ENCODE measurements around the gene MEIS2.

MEIS2 gene

GRCh38 chr15:36924034-36924433 lies 176.3 kb downstream of the MEIS2 start:
- no peak for DNase-seq

- DNase-seq = no peak
Observed at GRCh38 chr15:36921484-36922091, 178.8 kb downstream of the MEIS2 start.

GRCh38 chr15:36917411-36918267 lies 182.7 kb downstream of the MEIS2 start:
- no peak for DNase-seq

GRCh38 chr15:36914960-36915808 lies 185.2 kb downstream of the MEIS2 start:
- no peak for DNase-seq

- DNase-seq = no peak
Observed at GRCh38 chr15:36914466-36914865, 185.9 kb downstream of the MEIS2 start.

- DNase-seq = no peak
Observed at GRCh38 chr15:36912311-36912712, 188.0 kb downstream of the MEIS2 start.

GRCh38 chr15:36911322-36911944 lies 188.9 kb downstream of the MEIS2 start:
- DNase-seq = no peak

- no peak for DNase-seq
Observed at GRCh38 chr15:36908991-36909390, 191.4 kb downstream of the MEIS2 start.

- no peak for DNase-seq
Observed at GRCh38 chr15:36907295-36907694, 193.1 kb downstream of the MEIS2 start.

- no peak for DNase-seq
Observed at GRCh38 chr15:36905908-36906307, 194.4 kb downstream of the MEIS2 start.

- DNase-seq = no peak
Observed at GRCh38 chr15:36904715-36905114, 195.6 kb downstream of the MEIS2 start.

GRCh38 chr15:36903922-36904556 lies 196.3 kb downstream of the MEIS2 start:
- no peak for DNase-seq

GRCh38 chr15:36903195-36903594 lies 197.2 kb downstream of the MEIS2 start:
- DNase-seq = no peak

- no peak for DNase-seq
Observed at GRCh38 chr15:36901012-36901411, 199.3 kb downstream of the MEIS2 start.

GRCh38 chr15:36899696-36900095 lies 200.7 kb downstream of the MEIS2 start:
- DNase-seq = no peak

- DNase-seq = no peak
Observed at GRCh38 chr15:36898536-36899126, 201.7 kb downstream of the MEIS2 start.

- DNase-seq = no peak
Observed at GRCh38 chr15:36897834-36898233, 202.5 kb downstream of the MEIS2 start.

- DNase-seq = no peak
Observed at GRCh38 chr15:36896949-36897348, 203.4 kb downstream of the MEIS2 start.

GRCh38 chr15:36894075-36894474 lies 206.3 kb downstream of the MEIS2 start:
- no peak for DNase-seq

- DNase-seq = no peak
Observed at GRCh38 chr15:36893276-36893675, 207.1 kb downstream of the MEIS2 start.

GRCh38 chr15:36888011-36888992 lies 212.0 kb downstream of the MEIS2 start:
- no peak for DNase-seq
